H1 (cell line): ENCODE measurements around the gene SLC26A8. TPM values are rescaled to one million over a fixed set of nuclear protein-coding genes. Genes with fewer than 3 reads are reported as not detected.

Experiments
- CTCF ChIA-PET: fragments of 300-600 bp; sonication (Branson Sonifier 250); formaldehyde crosslinking; loops from one replicate; lab custom pipeline; 2021; ENCODE audit not compliant: partially characterized antibody; lab: Charles Lee
- POLR2A ChIA-PET: fragments of 300-600 bp; sonication (Branson Sonifier 250); formaldehyde crosslinking; loops from one replicate; lab custom pipeline; 2021; ENCODE audit warnings: inconsistent platforms; ENCODE audit not compliant: partially characterized antibody; lab: Charles Lee
- DNase-seq, 2 experiments: peaks; one replicate each; pipeline versions ENCODE4 v3.0.0 to v3.0.0-alpha.2; 2010 to 2022; ENCODE audit warnings: low spot score in 2 of 2, low read depth in 1 of 2, mixed read lengths in 1 of 2
- FAIRE-seq: peaks from 2 replicates; lab custom pipeline; 2011; peaks lifted over from hg19 to GRCh38; lab: Jason Lieb, UNC
- H2AFZ ChIP-seq: 2 replicates; pipeline ENCODE4 v1.8.1; 2012; ENCODE audit warnings: low read length, inconsistent platforms
- H2AK5ac ChIP-seq: 2 replicates; pipeline ENCODE4 v1.6.1; 2013; ENCODE audit warnings: low read depth, low read length
- H2BK120ac ChIP-seq: replicated peaks from 2 replicates; pipeline ENCODE3; 2013; ENCODE audit warnings: low read depth, low read length, inconsistent platforms
- H2BK12ac ChIP-seq: 2 replicates; pipeline ENCODE4 v1.6.1; 2013; ENCODE audit warnings: low read depth, low read length
- H2BK15ac ChIP-seq: 2 replicates; pipeline ENCODE4 v1.6.1; 2013; ENCODE audit warnings: low read length
- H2BK20ac ChIP-seq: 2 replicates; pipeline ENCODE4 v1.6.1; 2013; ENCODE audit warnings: low read length
- H2BK5ac ChIP-seq: 2 replicates; pipeline ENCODE4 v1.6.1; 2013; ENCODE audit warnings: low read depth, low read length
- H3K14ac ChIP-seq: 2 replicates; pipeline ENCODE4 v1.6.1; 2013; ENCODE audit warnings: inconsistent platforms; ENCODE audit not compliant: insufficient read length
- H3K18ac ChIP-seq: 2 replicates; pipeline ENCODE4 v1.6.1; 2013; ENCODE audit warnings: low read length; ENCODE audit errors: extremely low read depth
- H3K23ac ChIP-seq: 2 replicates; pipeline ENCODE4 v1.6.1; 2013; ENCODE audit warnings: inconsistent platforms; ENCODE audit not compliant: insufficient read length
- H3K23me2 ChIP-seq: 2 replicates; pipeline ENCODE4 v1.6.1; 2013; ENCODE audit warnings: low read depth, low read length
- H3K27ac ChIP-seq: 2 replicates; pipeline ENCODE4 v1.6.1; 2011; ENCODE audit warnings: low read depth, low read length, inconsistent platforms
- H3K27me3 ChIP-seq, 4 experiments: replicated peaks in 1 of 4; 1 replicate in 1 of 4; 2 replicates in 3 of 4; pipeline versions ENCODE4 v1.6.1 to v1.8.1; 2011 to 2013; ENCODE audit warnings: low read length in 3 of 4, mild to moderate bottlenecking in 3 of 4, inconsistent platforms in 2 of 4, mixed read lengths in 2 of 4, moderate library complexity in 1 of 4; ENCODE audit not compliant: control insufficient read depth in 3 of 4, insufficient read depth in 3 of 4; ENCODE audit errors: extremely low read depth in 1 of 4
- H3K36me3 ChIP-seq, 4 experiments: 2 replicates each; pipeline versions ENCODE4 v1.6.1 to v1.8.1; 2011 to 2013; ENCODE audit warnings: mild to moderate bottlenecking in 4 of 4, low read length in 3 of 4, moderate library complexity in 2 of 4, control low read depth in 1 of 4, inconsistent platforms in 1 of 4; ENCODE audit not compliant: insufficient read depth in 4 of 4, control insufficient read depth in 2 of 4
- H3K4ac ChIP-seq: replicated peaks from 2 replicates; pipeline ENCODE3; 2013; ENCODE audit warnings: low read length, low read depth, mixed read lengths, inconsistent platforms; ENCODE audit not compliant: insufficient read length
- H3K4me1 ChIP-seq, 4 experiments: replicated peaks in 1 of 4; 1 replicate in 1 of 4; 2 replicates in 3 of 4; pipeline versions ENCODE4 v1.6.1 to v1.8.1; 2011 to 2013; ENCODE audit warnings: low read length in 3 of 4, inconsistent platforms in 2 of 4, mixed read lengths in 1 of 4; ENCODE audit not compliant: insufficient read depth in 4 of 4, control insufficient read depth in 3 of 4
- H3K4me2 ChIP-seq, 2 experiments: 2 replicates each; pipeline versions ENCODE4 v1.6.1 to v1.8.1; 2011 to 2013; ENCODE audit warnings: low read depth in 2 of 2, low read length in 2 of 2, control low read depth in 1 of 2, inconsistent platforms in 1 of 2, mild to moderate bottlenecking in 1 of 2; ENCODE audit not compliant: insufficient read depth in 1 of 2
- H3K4me3 ChIP-seq, 4 experiments: fragments of 200-600, 300-600 bp in 1 of 4; sonication (generic), shearing (Covaris generic), sonication (Bioruptor Twin) in 1 of 4; 2 replicates each; pipeline versions ENCODE4 v1.5.1 to v1.8.1; 2011 to 2016; ENCODE audit warnings: low read length in 4 of 4, low read depth in 3 of 4, control low read depth in 2 of 4, inconsistent platforms in 2 of 4, mild to moderate bottlenecking in 2 of 4, mixed read lengths in 1 of 4, moderate library complexity in 1 of 4; ENCODE audit not compliant: insufficient read depth in 2 of 4; ENCODE audit errors: extremely low read depth in 1 of 4
- H3K56ac ChIP-seq: replicated peaks from 2 replicates; pipeline ENCODE3; 2013; ENCODE audit warnings: low read depth, mild to moderate bottlenecking, mixed read lengths, low read length, inconsistent platforms; ENCODE audit not compliant: insufficient read length
- H3K79me1 ChIP-seq: 2 replicates; pipeline ENCODE4 v1.6.1; 2013; ENCODE audit warnings: low read depth, low read length, control low read depth
- H3K79me2 ChIP-seq, 2 experiments: 2 replicates each; pipeline versions ENCODE4 v1.6.1 to v1.8.1; 2012 to 2013; ENCODE audit warnings: low read length in 2 of 2, mild to moderate bottlenecking in 2 of 2, inconsistent platforms in 1 of 2; ENCODE audit not compliant: insufficient read depth in 2 of 2, control insufficient read depth in 1 of 2
- H3K9ac ChIP-seq, 4 experiments: replicated peaks in 1 of 4; 1 replicate in 1 of 4; 2 replicates in 3 of 4; pipeline versions ENCODE4 v1.6.1 to v1.8.1; 2011 to 2013; ENCODE audit warnings: low read depth in 3 of 4, low read length in 3 of 4, control low read depth in 2 of 4, mild to moderate bottlenecking in 2 of 4, moderate library complexity in 2 of 4, inconsistent platforms in 1 of 4; ENCODE audit errors: extremely low read depth in 1 of 4
- H3K9me3 ChIP-seq, 2 experiments: 2 replicates each; pipeline versions ENCODE4 v1.6.1 to v1.8.1; 2012 to 2013; ENCODE audit warnings: mild to moderate bottlenecking in 2 of 2, moderate library complexity in 2 of 2, control low read depth in 1 of 2, inconsistent platforms in 1 of 2, low read depth in 1 of 2, low read length in 1 of 2, mixed read lengths in 1 of 2; ENCODE audit not compliant: insufficient read depth in 2 of 2
- H4K20me1 ChIP-seq, 2 experiments: replicated peaks in 1 of 2; 2 replicates each; pipeline versions ENCODE3 to v1.8.1; 2011 to 2013; ENCODE audit warnings: inconsistent platforms in 2 of 2, low read length in 2 of 2, mild to moderate bottlenecking in 1 of 2; ENCODE audit not compliant: insufficient read depth in 2 of 2, control insufficient read depth in 1 of 2
- H4K5ac ChIP-seq: 2 replicates; pipeline ENCODE4 v1.6.1; 2013; ENCODE audit warnings: low read length, low read depth, mixed read lengths, inconsistent platforms; ENCODE audit not compliant: insufficient read length
- H4K8ac ChIP-seq: 2 replicates; pipeline ENCODE4 v1.8.0; 2013; ENCODE audit warnings: mild to moderate bottlenecking, moderate library complexity, low read length, inconsistent platforms; ENCODE audit not compliant: insufficient read depth; ENCODE audit errors: extremely low read depth
- H4K91ac ChIP-seq: replicated peaks from 2 replicates; pipeline ENCODE3; 2013; ENCODE audit warnings: low read length, mixed read lengths, inconsistent platforms; ENCODE audit not compliant: insufficient read length
- ASH2L ChIP-seq: fragments of 200-600, 300-600 bp; sonication (generic); IDR thresholded peaks from one replicate; pipeline ENCODE4 v1.7.1; 2017; ENCODE audit warnings: low read length
- BACH1 ChIP-seq: IDR thresholded peaks from 2 replicates; pipeline ENCODE4 v1.6.1; 2012; ENCODE audit warnings: low read length, improper control_type of control experiment
- CHD2 ChIP-seq: IDR thresholded peaks from 2 replicates; pipeline ENCODE4 v1.6.1; 2012; ENCODE audit warnings: low read length, improper control_type of control experiment
- JUN ChIP-seq: IDR thresholded peaks from 2 replicates; pipeline ENCODE4 v1.6.1; 2011; ENCODE audit warnings: low read depth, mild to moderate bottlenecking, improper control_type of control experiment, low read length
- JUND ChIP-seq: IDR thresholded peaks from 2 replicates; pipeline ENCODE4 v1.6.1; 2011; ENCODE audit warnings: mild to moderate bottlenecking, improper control_type of control experiment, low read length
- KDM1A ChIP-seq: fragments of 200-600, 300-600 bp; sonication (generic); IDR thresholded peaks from 2 replicates; pipeline ENCODE4 v1.7.1; 2016; ENCODE audit warnings: mild to moderate bottlenecking, low read length, borderline replicate concordance
- MAFK ChIP-seq: IDR thresholded peaks from 2 replicates; pipeline ENCODE4 v1.6.1; 2012; ENCODE audit warnings: low read depth, mild to moderate bottlenecking, improper control_type of control experiment, low read length
- NANOG ChIP-seq: IDR thresholded peaks from 2 replicates; pipeline ENCODE4 v1.6.1; 2011; ENCODE audit warnings: low read length, low read depth, mild to moderate bottlenecking, inconsistent platforms; ENCODE audit not compliant: insufficient read depth, poor library complexity, severe bottlenecking
- POLR2A ChIP-seq, 2 experiments: IDR thresholded peaks; 1 replicate in 1 of 2; 2 replicates in 1 of 2; pipeline ENCODE4 v1.6.1; 2011; ENCODE audit warnings: low read depth in 2 of 2, low read length in 2 of 2, mild to moderate bottlenecking in 2 of 2; ENCODE audit errors: control extremely low read depth in 1 of 2
- POLR2AphosphoS5 ChIP-seq: IDR thresholded peaks from 2 replicates; pipeline ENCODE4 v1.6.1; 2011; ENCODE audit warnings: low read depth, low read length
- SAP30 ChIP-seq: fragments of 300-600 bp; sonication (generic); IDR thresholded peaks from 2 replicates; pipeline ENCODE4 v1.7.1; 2012; ENCODE audit warnings: low read length, moderate library complexity, mild to moderate bottlenecking, inconsistent platforms; ENCODE audit not compliant: insufficient read depth, insufficient replicate concordance
- SIRT6 ChIP-seq: IDR thresholded peaks from one replicate; pipeline ENCODE4 v1.7.1; 2012; ENCODE audit warnings: low read length, inconsistent platforms
- SP2 ChIP-seq: IDR thresholded peaks from 2 replicates; pipeline ENCODE4 v1.6.1; 2012; ENCODE audit warnings: mild to moderate bottlenecking, low read length, inconsistent platforms
- SRF ChIP-seq: IDR thresholded peaks from 2 replicates; pipeline ENCODE4 v1.6.1; 2011; ENCODE audit warnings: mild to moderate bottlenecking, low read depth, low read length, moderate library complexity
- WGBS, 2 experiments: shearing (Covaris generic) in 1 of 2; methylation state at CpG; one replicate each; pipeline versions ENCODE4 v1.1.6 to v1.1.7; 2013 to 2015; ENCODE audit warnings: low lambda C conversion rate in 2 of 2, mixed read lengths in 2 of 2, inconsistent platforms in 1 of 2, low coverage in 1 of 2, missing lambda C conversion rate in 1 of 2; ENCODE audit not compliant: insufficient replicate concordance in 2 of 2, insufficient coverage in 1 of 2, insufficient read length in 1 of 2; ENCODE audit errors: extremely low coverage in 1 of 2, missing lambda C conversion rate in 1 of 2; 5-methylcytosine and 5-hydroxymethylcytosine counted together
- polyA plus RNA-seq, 7 experiments: library from polyadenylated mRNA; depleted of rRNA in 3 of 7; stranded (reverse) in 5 of 7; unstranded in 2 of 7; fragments of >200 nt in 5 of 7; fragments of 200-250 nt in 2 of 7; gene quantifications; 1 replicate in 5 of 7; 2 replicates in 1 of 7; 4 replicates in 1 of 7; pipeline versions ENCODE4 v1.2.1 to v1.2.3, GENCODE V29; 2011 to 2013; ENCODE audit warnings: missing spikeins in 2 of 7, mixed read lengths in 2 of 7
- total RNA-seq: library from RNA; stranded (reverse); fragmentation: NEBNext Ultra II Directional; extraction: Animal tissue kit (Norgen Biotek cat#: 25700); gene quantifications from 2 replicates; pipeline ENCODE4 v1.2.1, GENCODE V29; 2021
- TF ChIP-seq, protein P1 (sequence below): IDR thresholded peaks from 2 replicates; pipeline ENCODE4 v1.6.1; 2012; ENCODE audit warnings: inconsistent platforms

Gene SLC26A8
- total and polyA plus RNA-seq, 2 of the 8 experiments (the other 6 are each of a cell fraction or from before 2014, with no cell fraction given): 0.56 to 0.57 TPM

DNA sequence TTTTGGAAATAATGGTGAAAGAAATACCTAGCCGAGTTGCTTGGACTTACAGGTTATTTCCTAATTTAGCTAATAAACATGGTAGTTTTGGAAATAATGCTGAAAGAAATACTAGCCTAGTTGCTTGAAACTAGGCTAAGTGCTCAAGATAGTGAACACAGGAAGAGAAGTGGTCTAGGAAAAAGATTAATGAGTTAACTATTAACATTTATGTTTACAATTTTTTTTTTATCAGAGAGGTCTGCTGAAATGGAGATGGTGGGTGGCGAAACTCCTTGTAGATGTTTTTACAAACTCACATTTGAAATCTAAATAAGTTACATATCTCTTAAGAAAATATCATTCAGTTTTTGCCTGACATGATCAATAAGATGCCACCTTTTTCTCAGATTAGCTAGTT, 42.4 kb upstream of the SLC26A8 start:
- DNase-seq: no peak
- CTCF ChIA-PET: interaction anchor here (0.6 to 1.4 kb wide), 3 partner anchors 28 to 1852 kb away, joined by 3 to 7 read pairs (median 6); no protein-coding TSS in a partner anchor
- H3K9ac ChIP-seq: no peak overlapping the region
- TF ChIP-seq MAFK: no peak
- TF ChIP-seq POLR2AphosphoS5: no peak
- no peak for TF ChIP-seq POLR2A (IDR thresholded peaks at IDR 0.05; ENCODE audit: control extremely low read depth in 1 of 2, low read depth in 2 of 2, low read length in 2 of 2)
- TF ChIP-seq SIRT6: no peak
- TF ChIP-seq CHD2: no peak
- no peak for TF ChIP-seq ASH2L
- no peak for TF ChIP-seq BACH1
- no peak for TF ChIP-seq JUND
- no peak for TF ChIP-seq SP2
- TF ChIP-seq SRF: no peak
- TF ChIP-seq, protein P1, sequence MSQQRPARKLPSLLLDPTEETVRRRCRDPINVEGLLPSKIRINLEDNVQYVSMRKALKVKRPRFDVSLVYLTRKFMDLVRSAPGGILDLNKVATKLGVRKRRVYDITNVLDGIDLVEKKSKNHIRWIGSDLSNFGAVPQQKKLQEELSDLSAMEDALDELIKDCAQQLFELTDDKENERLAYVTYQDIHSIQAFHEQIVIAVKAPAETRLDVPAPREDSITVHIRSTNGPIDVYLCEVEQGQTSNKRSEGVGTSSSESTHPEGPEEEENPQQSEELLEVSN: no peak
- TF ChIP-seq SAP30: no peak
- TF ChIP-seq JUN: no peak
- TF ChIP-seq KDM1A: no peak
- TF ChIP-seq NANOG: no peak

More for the DNA sequence above, 42.4 kb upstream of the SLC26A8 start:
- WGBS, 2 experiments: 89% methylated on average over 2 of the region's 2 CpGs; no CpG with 5 or more reads in 1 of the 2 experiments
- H3K4me3 ChIP-seq: no peak overlapping the region
- no peak overlapping the region for H2BK12ac ChIP-seq
- peaks cover 0 to 4% of the 10 kb centered on the region in 2 experiments for H4K20me1 ChIP-seq
- H3K23me2 ChIP-seq: peaks cover 4% of the 10 kb centered on the region; the same call in 1 of the 2 replicates
- no peak overlapping the region for H4K91ac ChIP-seq
- H2AFZ ChIP-seq: no peak overlapping the region
- no peak overlapping the region for H3K4me2 ChIP-seq
- no peaks in the 10 kb centered on the region; the same call in 1 of the 2 replicates for H3K79me1 ChIP-seq
- no peak for FAIRE-seq
- no peak overlapping the region for H3K4ac ChIP-seq
- no peaks in the 10 kb centered on the region for H3K36me3 ChIP-seq
- no peak overlapping the region for H4K5ac ChIP-seq
- peak overlapping the region; percentile 79 for H3K56ac ChIP-seq
- POLR2A ChIA-PET: interaction anchor here (1.0 kb wide), 1 partner anchor 206 kb away, joined by 3 read pairs; no protein-coding TSS in a partner anchor
- peaks cover 0 to 23% of the 10 kb centered on the region in 2 experiments; a peak in 2 of 4 replicates for H3K79me2 ChIP-seq
- H3K14ac ChIP-seq: no peak overlapping the region
- no peaks in the 10 kb centered on the region for H3K4me1 ChIP-seq
- H3K23ac ChIP-seq: no peak overlapping the region
- H2BK20ac ChIP-seq: no peak overlapping the region
- H2BK120ac ChIP-seq: no peak overlapping the region
- H3K18ac ChIP-seq: no peak overlapping the region
- H3K9me3 ChIP-seq: no peaks in the 10 kb centered on the region
- no peak overlapping the region for H3K27ac ChIP-seq
- no peak overlapping the region for H4K8ac ChIP-seq
- H3K27me3 ChIP-seq: no peaks in the 10 kb centered on the region
- no peak overlapping the region for H2AK5ac ChIP-seq
- no peak overlapping the region for H2BK5ac ChIP-seq
- no peak overlapping the region for H2BK15ac ChIP-seq
